ENCODE data around the gene OR51B5.
"Not testable (repeated sequence)": the region's sequence is repeated elsewhere in the genome, so short reads cannot be mapped to it uniquely, and the experiment has no call there.

OR51B5 gene, protein sequence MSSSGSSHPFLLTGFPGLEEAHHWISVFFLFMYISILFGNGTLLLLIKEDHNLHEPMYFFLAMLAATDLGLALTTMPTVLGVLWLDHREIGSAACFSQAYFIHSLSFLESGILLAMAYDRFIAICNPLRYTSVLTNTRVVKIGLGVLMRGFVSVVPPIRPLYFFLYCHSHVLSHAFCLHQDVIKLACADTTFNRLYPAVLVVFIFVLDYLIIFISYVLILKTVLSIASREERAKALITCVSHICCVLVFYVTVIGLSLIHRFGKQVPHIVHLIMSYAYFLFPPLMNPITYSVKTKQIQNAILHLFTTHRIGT

DNA sequence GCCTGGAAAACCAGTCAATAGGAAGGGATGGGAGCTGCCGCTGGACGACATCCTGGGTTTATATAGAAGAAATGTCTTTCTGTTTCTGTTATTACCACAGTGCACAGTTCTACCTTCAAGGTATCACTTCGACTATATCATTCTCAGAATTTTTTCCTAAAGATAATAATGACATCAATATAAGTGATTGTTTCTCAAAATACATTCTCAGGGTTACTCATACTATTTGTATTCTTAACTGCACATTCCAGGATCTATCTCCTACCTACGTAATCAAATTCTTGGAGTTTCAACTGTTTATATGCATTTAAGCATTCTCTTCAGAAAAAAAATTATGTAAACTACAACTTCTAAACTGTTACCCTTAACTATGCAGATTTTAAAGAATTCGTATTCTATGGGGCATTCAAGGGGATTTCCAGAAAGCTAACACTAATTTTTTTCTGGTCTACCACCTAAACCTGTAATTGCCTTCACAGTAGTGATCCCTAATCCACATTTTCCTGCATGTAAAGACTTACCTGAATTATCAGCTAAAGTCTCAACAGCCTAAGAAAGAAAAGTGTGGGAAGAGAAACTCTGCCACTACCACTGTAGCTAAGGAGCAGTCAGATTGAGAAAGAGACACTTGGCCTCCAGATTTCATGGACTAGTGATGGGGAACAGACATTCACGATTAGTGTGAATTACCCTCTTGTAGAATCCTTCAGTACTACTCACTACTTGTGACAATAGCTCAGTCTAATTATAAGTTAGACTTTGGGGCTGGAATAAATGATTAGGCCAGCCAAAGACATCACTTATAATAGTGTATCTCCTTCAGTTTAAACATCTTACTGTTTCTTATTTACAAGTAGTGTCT is at the start of gene OR51B5:
Gene OR51B5 (minus strand): TSS at position 51 of the 862 bp plus-strand sequence. CDS start 0 bp downstream, at position 51.
- no peak for DNase-seq (ENCODE audit: low read depth)

DNA sequence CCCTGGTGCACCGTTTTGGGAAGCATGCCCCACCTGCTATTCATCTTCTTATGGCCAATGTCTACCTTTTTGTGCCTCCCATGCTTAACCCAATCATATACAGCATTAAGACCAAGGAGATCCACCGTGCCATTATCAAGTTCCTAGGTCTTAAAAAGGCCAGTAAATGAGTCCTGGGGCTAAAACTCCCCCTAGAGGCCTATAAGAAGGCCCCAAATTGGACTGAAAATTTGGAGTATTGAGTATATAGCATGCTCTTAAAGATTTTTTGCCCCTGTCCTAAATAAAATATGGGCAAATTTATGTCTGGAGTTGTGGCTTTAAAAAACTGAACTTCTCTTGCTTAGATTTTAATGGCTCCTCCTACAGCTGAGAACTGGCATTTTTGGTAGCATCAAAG is 46.9 kb upstream of the OR51B5 start:
- DNase-seq (ENCODE audit: low read depth), result no peak

DNA sequence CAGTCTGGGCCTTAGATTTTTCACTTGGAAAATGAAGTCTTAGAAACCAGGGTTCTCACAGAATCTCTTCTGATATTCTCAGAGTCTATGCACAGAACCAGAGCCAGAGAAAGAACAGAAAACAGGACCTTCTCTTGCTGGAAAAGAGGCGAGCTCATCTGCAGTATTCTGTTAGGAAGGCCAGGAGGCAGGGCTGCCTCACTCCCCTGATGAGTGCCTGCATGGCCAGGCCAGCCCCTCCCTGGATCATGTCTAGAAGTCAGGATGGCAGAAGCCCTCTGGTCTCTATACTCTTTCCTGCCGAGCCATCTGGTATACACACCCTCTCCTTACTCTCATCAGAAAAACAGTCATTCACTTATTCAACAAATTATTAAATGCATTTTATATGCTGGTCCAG is 41.0 kb upstream of the OR51B5 start:
- no peak for DNase-seq (ENCODE audit: low read depth)

DNA sequence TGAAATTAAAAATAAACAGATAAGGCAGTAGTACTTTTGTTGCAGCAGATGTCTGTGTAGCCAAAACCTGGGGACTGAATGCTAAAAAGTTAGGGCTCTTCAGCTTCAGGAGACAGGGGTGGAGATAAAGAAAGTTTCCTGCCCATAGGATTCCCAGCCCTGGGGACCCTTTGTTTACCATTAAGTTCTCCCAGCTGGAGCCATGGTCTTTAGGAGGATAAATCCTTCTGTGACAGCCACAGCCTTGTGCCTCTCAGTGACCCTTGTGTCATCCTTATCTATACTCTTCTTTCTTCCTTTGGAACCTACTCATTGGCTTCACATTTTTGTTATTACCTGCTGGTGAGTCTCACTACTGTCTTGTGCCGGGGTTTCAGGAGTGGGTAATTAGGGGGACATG is 40.3 kb upstream of the OR51B5 start, which contains the start of gene OR51M1:
Gene OR51M1 (plus strand): TSS at position 237 of the 400 bp plus-strand sequence. CDS start 5,587 bp downstream, outside the sequence.
- DNase-seq (ENCODE audit: low read depth), result no peak

DNA sequence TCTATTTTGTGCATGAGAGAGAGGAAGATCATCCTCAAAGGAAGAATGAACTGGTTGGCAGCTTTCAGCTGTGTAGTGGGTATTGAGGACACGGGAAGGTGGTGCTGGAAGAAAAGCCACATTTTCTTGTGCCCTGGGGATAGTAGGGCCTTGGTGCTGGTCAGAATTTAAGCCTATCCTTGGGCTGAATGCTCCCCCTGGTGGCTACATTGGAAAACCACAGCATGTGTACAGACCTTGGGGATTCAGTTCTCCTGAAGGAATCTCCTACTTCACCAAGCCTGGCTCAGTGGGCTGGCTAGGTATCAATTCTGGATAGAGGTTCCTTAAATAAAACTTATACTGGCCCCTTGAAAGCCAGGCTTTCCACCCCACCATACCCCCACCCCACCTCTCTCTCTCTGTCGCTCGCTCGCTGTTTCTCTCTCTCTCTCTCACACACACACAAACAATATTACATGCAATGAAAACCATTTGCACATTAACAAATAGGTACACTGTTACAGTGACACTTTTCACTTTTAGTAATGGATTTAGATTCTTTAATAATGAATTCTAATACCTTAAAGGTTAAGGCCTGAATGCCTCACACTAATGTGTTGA is 37.5 kb upstream of the OR51B5 start:
- DNase-seq (ENCODE audit: low read depth), result no peak

DNA sequence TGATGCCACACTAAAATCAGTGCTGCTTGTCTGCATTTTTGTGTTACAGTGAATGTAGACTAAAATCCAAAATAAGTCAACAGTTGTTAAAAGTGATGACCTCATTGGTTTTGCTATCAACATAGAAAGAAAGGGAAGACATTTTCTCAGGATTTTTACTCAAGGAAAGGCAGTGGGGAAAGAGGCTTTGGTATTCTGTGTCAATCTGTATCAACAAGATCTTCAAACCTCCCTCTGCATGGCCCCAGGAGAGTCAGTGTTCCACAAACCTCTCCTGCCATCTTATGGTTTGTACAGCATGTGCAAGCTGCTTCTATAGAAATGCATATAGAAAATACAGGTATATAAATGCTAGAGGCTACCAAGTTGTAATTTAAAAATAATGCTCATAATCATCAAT is 26.5 kb upstream of the OR51B5 start:
- no peak for DNase-seq (ENCODE audit: low read depth)

DNA sequence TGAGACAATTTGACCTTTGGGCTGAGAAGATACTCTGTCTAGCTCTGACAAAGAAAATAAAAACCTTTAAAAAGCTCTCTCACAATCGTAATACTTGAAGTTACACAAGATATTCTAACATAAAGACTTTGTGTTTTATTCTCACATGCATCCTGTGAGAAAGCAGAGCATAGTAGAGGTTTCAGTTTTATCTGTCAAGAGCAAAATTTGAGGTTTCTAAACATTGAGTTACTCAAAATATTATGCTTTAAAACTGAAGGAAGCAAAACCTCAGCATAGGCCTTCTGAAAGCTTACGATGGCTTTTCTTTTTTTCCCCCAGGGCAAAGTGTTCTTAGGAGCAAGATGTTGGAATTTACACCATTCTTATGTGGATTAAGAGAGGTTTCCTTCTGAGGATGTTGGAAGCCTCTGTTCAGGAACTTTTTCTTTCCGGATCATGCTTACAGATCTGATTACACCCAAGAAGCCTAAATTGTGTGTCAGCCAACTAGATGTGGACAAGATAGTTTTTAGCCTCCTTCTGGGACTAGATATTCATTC is 25.2 kb upstream of the OR51B5 start:
- no peak for DNase-seq (ENCODE audit: low read depth)

DNA sequence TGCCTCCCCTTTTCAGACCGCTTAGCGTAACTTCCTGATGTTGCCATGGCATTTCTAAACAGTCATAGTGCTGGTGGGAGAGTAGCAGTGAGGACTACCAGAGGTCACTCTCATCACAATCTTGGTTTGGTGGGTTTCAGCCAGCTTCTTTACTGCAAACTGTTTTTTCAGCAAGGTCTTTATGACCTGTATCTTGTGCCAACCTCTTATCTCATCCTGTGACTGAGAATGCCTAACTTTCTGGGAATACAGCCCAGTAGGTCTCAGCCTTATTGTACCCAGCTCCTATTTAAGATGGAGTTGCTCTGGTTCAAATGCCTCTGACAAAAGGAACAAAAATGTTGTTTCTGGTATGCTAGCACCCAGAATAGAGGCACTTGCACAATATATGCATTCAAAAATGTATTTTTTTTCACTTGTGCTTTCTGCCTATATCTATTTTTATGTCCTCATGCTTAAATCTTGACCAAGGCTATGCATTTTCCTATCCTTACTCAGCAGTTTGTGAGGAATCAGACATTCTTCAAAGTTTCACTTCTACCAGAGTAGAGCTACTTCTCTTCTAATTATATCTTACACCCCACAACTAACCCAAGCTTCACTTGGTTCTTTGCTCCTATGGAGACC is 24.2 kb upstream of the OR51B5 start:
- DNase-seq (ENCODE audit: low read depth), result no peak

DNA sequence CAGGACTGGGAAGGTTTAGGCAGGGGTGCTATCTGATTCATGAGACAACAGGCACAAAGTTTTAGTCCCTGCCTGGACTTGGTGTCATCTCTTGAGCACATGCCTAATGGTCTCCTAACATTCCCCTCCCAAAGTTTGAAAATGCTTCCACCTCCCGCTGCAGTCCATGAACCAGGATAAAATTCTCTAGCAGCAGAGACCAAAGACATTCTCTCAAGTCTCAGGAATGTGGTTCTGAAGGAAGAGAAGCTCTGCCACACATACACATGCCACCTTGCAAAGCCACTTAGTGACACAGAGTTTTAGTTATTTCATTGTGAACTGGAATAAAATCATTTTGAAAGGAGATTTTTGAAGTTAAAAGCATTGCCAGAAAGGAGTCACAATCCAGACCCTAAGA is 23.5 kb upstream of the OR51B5 start:
- DNase-seq (ENCODE audit: low read depth), result no peak

DNA sequence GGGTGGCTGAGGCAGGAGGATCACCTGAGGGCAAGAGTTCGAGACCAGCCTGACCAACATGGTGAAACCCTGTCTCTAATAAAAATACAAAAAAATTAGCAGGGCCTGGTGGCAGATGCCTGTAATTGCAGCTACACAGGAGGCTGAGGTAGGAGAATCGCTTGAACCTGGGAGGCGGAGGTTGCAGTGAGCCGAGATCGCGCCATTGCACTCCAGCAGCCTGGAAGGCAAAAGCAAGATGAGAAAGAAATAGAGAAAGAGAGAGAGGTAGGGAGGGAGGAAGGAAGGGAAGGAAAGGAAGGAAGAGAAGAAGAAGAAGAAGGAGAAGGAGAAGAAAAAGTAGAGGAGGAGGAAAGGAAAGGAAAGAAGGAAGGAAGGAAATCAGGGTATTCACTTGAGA is 23.0 kb upstream of the OR51B5 start:
- DNase-seq (ENCODE audit: low read depth), result not testable (repeated sequence)

DNA sequence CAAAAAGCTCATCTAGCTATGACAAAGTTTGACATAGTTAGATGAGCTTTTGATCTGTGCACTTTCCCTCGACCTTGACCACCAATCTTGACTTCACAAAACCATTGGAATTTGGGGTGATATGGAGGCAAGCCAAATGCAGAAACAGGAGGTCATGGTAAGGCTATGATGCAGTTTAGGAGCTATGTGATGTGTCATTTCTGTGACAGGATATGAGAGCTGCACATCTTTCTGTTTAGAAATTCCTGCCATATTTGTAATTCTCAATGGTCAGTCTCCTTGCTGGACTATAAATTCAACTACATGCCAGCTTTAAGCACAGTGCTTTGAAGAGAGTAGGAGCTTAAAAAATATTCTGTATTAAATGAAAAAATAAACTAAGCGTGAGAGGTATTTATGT is 20.9 kb upstream of the OR51B5 start:
- DNase-seq (ENCODE audit: low read depth), result no peak

DNA sequence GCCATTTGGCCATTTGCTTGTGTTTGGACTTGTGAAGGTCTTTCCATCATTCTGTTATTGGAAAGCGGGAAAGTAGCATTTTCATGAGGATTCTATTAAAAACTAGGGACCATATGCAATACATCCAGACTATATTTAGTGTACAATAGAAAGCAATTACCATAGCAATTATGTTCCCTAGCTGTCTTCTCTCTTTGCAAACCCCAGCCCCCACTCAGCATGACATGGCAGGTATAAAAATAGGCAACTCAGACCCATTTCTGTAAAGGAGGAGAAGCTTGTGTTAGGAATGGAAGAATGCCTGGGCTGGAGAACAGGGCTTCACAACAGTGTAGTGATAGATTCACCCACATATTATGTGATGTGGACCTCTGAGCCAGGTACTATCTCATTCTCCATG is 20.4 kb upstream of the OR51B5 start:
- no peak for DNase-seq (ENCODE audit: low read depth)

DNA sequence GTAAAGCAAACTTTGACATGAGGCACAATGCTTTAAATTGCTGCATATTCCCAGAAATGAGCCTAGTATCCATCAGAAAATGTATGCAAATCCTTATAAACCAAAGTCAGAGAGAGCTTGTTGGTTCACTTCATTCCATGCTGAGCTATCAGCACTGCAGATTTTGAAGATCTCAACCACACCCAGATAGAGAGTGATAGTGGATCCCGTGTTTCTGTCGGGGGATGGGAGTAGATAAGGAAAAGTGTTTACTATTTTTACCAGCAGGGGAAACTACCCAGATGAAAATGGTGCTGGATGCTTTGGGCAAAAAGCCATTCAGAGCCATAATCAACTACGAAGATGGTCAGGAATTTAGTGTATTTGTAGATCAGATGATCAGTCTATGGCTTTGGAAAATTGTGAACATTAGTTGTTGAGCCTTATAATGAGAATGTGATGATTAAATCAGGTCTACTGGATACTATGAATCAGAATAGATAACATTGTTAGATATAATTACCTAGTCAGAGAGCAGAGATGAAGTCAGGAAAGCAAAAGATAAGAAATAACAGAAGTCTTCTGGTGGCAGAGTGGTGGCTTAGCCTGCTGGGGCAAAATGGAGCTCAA is 18.8 kb upstream of the OR51B5 start:
- DNase-seq (ENCODE audit: low read depth), result no peak

DNA sequence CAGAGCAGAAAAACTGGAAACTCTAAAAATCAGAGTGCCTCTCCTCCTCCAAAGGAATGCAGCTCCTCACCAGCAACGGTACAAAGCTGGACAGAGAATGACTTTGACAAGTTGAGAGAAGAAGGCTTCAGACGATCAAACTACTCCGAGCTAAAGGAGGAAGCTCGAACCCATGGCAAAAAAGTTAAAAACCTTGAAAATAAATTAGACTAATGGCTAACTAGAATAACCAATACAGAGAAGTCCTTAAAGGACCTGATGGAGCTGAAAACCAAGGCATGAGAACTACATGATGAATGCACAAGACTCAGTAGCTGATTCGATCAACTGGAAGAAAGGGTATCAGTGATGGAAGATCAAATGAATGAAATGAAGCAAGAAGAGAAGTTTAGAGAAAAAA is 12.7 kb upstream of the OR51B5 start:
- not testable (repeated sequence) for DNase-seq (ENCODE audit: low read depth)

DNA sequence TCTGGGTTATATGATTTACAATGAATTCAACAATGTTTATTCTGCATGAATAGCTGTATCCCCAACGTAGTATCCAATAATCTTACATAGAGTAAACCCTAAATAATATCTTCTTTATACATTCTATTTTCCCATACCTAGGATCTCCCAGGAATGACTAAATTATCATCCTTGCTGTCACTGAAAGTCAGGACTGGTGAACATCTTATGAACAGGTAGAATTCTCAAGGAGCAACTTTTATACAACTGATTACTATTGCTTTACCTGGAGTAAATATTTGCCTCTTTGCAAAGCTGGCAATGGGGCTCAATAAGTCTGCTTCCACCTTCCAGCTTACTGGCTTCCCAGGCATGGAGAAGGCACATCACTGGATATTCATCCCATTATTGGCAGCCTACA is 7.9 kb upstream of the OR51B5 start, which contains the start of gene OR51B6:
Gene OR51B6 (plus strand): TSS at position 301 of the 400 bp plus-strand sequence. CDS start 0 bp downstream, at position 301.
- no peak for DNase-seq (ENCODE audit: low read depth)

DNA sequence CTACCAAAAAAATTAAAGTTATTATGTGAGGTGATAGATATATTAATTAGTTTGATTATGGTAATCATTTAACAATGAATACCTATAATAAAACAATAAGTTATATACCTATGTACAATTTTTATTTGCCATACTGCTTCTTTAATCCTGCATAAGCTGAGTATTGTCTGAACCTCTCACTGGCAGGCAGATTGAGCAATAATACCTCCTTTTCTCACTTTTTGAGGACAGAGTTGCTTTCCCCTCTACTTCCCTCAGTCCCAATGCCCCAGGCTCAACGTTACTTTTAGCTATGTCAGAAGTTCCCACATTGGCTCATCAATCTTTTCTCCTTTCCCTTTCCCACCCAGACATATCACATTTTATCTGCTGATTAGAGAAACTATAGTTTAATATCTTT is 6.2 kb upstream of the OR51B5 start:
- DNase-seq (ENCODE audit: low read depth), result no peak

DNA sequence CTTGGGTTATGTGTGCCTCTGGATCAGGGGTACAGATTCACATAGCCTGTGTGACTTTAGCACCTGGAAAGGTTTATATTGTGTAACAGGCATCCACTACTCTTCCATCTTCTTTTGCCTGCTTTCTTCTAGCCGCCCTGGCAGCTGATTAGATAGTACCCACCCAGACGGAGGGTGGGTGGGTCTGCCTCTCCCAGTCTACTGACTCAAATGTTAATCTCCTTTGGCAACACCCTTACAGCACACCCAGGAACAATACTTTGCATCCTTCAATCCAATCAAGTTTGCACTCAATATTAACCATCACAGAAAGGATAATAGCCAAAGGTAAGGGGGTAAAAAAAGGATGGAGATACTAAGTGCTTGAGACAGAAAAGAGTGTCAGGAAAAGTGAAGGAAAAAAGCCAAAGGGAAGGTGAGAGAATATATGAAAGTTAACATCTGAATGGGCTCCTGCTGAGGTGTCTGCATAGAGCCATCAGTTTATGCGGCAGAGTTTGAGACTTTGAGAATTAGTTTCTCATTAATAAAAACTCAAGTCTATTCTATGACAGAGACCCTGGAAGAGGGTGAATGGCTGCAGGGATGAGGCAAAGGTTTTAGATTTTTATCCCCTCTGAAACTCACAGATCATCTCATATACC is 5.3 kb upstream of the OR51B5 start:
- DNase-seq (ENCODE audit: low read depth), result no peak

DNA sequence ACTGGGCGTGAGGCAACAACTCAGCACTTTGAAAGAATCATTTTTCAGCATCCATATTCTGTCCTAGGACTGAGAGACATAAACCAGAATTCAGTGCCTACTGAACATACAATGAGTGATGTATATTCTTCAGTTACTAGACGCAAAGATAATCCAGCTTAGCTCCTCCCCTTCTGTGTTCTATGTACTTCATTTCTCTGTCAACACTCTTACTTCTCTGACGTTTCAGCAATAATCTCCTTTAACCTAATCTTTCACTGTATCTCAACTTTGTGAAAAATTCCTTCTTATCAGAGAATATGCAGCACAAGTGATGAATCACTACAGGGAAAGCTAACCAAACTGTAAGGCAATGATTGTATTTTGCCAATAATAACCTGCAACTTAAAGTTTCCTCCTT is 2.5 kb upstream of the OR51B5 start:
- DNase-seq (ENCODE audit: low read depth), result no peak

DNA sequence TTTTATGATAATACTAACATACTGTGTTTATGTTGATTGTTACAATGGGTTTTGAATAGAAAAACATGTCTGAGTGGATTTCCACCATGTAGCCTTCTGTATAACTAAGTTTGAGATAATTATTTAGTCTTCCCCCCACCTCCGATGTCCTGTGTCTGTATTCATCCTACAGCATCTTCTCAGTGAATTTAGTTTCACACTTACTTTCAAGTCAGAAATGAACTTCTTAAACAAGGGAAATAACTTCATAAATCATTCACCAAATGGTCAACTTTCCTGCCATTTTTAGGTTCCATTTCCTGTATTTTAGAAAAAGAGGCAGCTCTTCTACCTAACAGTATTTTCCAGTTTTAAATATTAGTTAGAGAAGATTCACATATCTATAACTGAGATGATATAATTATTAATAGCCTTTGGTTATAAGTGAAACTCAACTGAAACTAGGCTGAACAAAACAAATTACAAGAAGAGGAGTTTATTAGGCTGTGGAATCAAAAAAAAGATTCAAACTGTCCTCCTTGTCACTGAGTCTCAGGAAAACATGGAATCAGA is 3.5 kb downstream of the OR51B5 start:
- no peak for DNase-seq (ENCODE audit: low read depth)

DNA sequence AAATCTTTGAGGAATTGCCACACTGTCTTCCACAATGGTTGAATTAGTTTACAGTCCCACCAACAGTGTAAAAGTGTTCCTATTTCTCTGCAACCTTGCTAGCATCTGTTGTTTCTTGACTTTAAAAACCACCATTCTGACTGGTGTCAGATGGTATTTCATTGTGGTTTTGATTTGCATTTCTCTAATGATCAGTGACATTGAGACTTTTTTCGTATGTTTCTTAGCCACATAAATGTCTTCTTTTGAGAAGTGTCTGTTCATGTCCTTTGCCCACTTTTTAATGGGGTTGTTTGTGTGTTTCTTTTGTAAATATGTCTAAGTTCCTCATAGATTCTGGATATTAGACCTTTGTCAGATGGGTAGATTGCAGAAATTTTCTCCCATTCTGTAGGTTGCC is 6.1 kb downstream of the OR51B5 start:
- not testable (repeated sequence) for DNase-seq (ENCODE audit: low read depth)

DNA sequence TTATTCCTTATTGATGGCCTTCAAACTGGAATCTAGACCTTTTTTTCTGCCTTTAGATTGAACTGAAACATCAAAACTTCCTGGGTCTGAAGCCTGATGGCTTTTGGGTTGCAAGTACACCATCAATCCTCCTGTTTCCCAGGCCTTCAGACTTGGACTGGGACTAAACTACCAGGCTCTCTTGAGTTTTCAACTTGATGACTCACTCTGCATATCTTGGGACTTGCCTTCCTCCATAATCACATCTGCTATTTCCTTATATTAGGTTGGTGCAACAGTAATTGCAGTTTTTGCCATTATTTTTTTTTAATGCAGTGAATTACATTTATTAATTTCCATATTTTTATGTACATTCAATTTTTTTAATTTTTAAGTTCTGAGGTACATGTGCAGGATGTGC is 7.0 kb downstream of the OR51B5 start:
- DNase-seq (ENCODE audit: low read depth), result no peak

Measured in activated T-cell treated with anti-CD3 and anti-CD28 coated beads for 1 hour (primary cell).